ENCODE results near the gene CACNB4.

Gene CACNB4

DNA sequence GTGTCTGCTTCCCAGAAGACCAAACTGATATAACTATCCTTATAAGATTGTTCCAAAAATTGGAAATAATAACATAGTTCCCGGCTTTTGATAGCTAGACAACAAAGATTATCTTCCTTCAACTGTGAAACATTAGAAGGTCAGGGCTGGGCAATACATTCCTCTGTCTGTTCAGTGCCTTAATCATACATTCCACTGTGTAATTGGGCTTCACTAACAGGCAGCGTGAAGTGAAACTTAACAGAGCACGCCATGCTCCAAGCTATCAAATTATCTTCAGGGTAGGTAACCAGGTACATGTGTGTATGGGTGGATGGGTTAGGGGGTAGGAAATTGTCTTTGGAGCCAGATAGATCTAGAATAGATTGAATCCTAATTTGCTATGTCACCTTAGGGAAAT is 247.1 kb downstream of the CACNB4 start:
- Histone ChIP-seq H3K4me1 (no peaks in the 10 kb centered on the region), H4K20me1 (no peaks in the 10 kb centered on the region), H3K9ac (no peak overlapping the region), H3K27ac (no peak overlapping the region), H3K4me3 (no peak overlapping the region), H3K27me3 (no peaks in the 10 kb centered on the region), H3K4me2 (no peak overlapping the region), H3K9me3 (no peaks in the 10 kb centered on the region), H3K36me3 (no peaks in the 10 kb centered on the region)
- no peak for TF ChIP-seq Cebpa-rat (IDR thresholded peaks at IDR 0.05)

DNA sequence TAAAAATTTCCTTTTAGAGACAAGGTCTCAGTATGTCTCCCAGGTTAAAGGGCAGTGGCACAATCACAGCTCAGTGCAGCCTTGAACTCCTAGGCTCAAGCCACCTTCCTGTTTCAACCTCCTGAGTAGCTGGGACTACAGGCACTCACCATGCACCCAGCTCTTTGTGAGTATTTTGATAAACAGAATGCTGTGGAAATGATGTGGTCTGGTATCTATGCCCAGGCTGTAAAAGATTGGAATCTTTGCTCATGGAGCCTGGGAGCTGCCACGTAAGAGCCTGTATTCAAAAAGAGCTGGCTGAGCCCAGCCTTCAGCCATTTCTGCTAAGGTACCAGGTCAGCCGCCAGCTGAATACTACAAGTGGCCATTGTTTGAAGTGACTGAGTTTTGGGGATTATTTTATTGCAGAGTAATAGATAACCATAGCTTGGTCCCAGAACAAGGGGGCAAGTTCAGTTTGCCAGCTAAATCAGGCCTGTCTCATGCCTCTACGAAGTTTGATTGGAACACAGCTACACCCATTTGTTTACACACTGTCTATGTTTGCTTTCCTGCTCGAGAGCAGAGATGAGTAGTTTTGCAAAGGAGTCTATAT is 249.3 kb downstream of the CACNB4 start:
- no peaks in the 10 kb centered on the region for H3K9me3 ChIP-seq
- H3K9ac ChIP-seq = no peak overlapping the region
- no peaks in the 10 kb centered on the region for H4K20me1 ChIP-seq
- no peaks in the 10 kb centered on the region for H3K27me3 ChIP-seq
- no peaks in the 10 kb centered on the region for H3K4me1 ChIP-seq
- no peak overlapping the region for H3K4me2 ChIP-seq
- H3K27ac ChIP-seq = no peak overlapping the region
- TF ChIP-seq Cebpa-rat (IDR thresholded peaks at IDR 0.05) = no peak
- no peak overlapping the region for H3K4me3 ChIP-seq
- H3K36me3 ChIP-seq = no peaks in the 10 kb centered on the region

DNA sequence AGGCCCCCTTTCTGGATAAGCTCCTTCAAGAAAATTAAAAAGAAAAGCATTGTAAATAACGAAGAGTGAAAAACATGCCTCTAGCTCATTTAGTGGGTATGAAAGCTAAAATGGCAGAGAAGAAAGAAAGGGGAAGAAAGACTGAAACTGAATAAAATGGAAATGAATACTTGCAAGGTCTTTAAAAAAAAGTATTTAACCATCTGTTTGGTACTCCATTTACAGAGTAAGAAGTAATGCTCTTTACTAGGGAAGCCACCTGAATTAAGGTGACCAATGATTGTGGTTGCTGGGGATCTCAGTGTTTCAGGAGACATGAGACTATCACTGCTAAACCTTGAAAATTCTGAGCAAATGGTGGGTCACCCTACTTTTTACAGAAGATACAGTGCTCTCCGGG is 253.0 kb downstream of the CACNB4 start:
- H4K20me1 ChIP-seq = no peaks in the 10 kb centered on the region
- no peaks in the 10 kb centered on the region for H3K9me3 ChIP-seq
- H3K36me3 ChIP-seq = no peaks in the 10 kb centered on the region
- H3K4me1 ChIP-seq = peaks cover 6% of the 10 kb centered on the region; the same call in 1 of the 2 replicates
- TF ChIP-seq Cebpa-rat (IDR thresholded peaks at IDR 0.05) = no peak
- H3K4me2 ChIP-seq = no peak overlapping the region
- no peak overlapping the region for H3K4me3 ChIP-seq
- H3K27me3 ChIP-seq = no peaks in the 10 kb centered on the region
- H3K27ac ChIP-seq = no peak overlapping the region
- H3K9ac ChIP-seq = no peak overlapping the region

DNA sequence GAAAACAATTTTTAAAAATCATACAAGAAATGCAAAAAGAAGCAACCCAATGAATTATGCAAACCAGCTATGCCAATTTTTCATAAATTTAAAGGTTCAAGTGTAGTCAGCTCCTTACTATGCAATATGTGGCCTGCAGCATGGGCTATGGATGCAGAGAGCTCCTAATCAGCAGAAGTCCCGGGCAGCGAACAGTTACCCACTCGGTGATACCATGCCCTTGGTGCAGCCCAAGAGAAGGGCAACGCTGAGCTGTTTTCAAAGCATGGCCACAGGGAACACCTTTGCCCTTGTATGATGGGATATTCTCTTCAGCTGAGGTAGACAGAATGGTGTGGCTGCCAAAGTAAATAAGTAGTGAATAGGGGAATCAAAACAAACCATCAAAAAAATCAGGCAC is 253.4 kb downstream of the CACNB4 start:
- H3K9me3 ChIP-seq = no peaks in the 10 kb centered on the region
- no peak overlapping the region for H3K4me2 ChIP-seq
- no peak for TF ChIP-seq Cebpa-rat (IDR thresholded peaks at IDR 0.05)

DNA sequence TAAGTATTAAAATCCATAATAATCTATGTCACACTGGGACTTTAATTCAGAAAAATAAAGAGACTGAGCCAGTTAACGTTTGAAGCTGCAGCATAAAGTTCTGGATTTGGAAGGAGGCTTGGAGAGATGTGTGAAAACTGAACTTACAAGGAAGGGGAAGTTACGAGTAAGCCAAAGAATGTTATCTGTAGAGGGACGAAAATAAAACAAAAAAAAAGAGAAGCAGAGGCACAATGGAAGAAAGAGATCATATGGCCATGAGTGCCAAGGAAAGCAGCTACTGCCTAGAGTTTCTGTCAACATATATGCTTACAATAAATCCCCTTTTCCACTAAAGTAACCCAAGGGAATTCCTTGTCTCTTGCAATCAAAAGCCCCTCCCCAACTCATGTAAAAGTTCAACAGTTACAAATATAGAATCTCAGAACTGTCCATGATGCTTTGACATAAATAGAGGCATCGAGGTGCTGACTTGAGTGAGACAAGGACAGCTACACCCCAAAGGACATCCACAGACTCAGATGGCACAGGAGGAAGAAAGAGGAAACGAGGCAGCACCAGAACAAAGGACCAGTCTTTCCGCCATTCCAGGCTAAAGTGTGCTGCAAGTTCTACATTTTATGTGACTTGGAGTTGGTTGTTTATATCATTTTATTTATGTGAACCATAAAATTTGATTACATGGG is 254.5 kb downstream of the CACNB4 start:
- no peaks in the 10 kb centered on the region for H4K20me1 ChIP-seq
- H3K27me3 ChIP-seq = no peaks in the 10 kb centered on the region
- H3K4me2 ChIP-seq = no peak overlapping the region
- H3K36me3 ChIP-seq = no peaks in the 10 kb centered on the region
- H3K9ac ChIP-seq = no peak overlapping the region
- H3K4me3 ChIP-seq = no peak overlapping the region
- no peak overlapping the region for H3K27ac ChIP-seq
- TF ChIP-seq Cebpa-rat (IDR thresholded peaks at IDR 0.05) = no peak
- H3K4me1 ChIP-seq = peaks cover 6% of the 10 kb centered on the region; the same call in 1 of the 2 replicates
- H3K9me3 ChIP-seq = no peaks in the 10 kb centered on the region

More for the DNA sequence above, 253.4 kb downstream of the CACNB4 start:
- Histone ChIP-seq H3K27ac (no peak overlapping the region), H3K4me1 (peaks cover 6% of the 10 kb centered on the region; the same call in 1 of the 2 replicates), H3K36me3 (no peaks in the 10 kb centered on the region), H3K4me3 (no peak overlapping the region), H4K20me1 (no peaks in the 10 kb centered on the region), H3K9ac (no peak overlapping the region), H3K27me3 (no peaks in the 10 kb centered on the region)

DNA sequence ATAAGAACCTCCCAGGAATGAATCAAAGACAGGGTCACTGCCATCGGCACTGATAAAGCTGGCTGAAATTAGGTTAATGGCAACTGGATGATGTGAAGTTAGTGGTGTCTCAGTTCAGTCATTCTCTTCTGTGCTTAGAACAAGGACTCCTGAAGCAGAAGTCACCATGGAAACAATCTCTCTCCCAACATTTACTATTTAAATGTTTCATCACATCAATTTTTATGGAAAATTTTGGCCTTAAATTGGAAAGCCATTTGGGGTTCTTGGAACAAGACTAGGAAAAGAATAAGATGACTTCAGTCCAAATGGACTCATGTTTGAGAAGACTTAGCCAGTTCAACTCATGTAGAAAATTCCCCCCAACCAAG is 255.2 kb downstream of the CACNB4 start:
- Histone ChIP-seq H3K27me3 (no peaks in the 10 kb centered on the region), H3K4me3 (no peak overlapping the region), H3K4me2 (no peak overlapping the region), H4K20me1 (no peaks in the 10 kb centered on the region), H3K4me1 (peaks cover 6% of the 10 kb centered on the region; the same call in 1 of the 2 replicates), H3K9ac (no peak overlapping the region), H3K36me3 (no peaks in the 10 kb centered on the region), H3K9me3 (no peaks in the 10 kb centered on the region), H3K27ac (no peak overlapping the region)
- TF ChIP-seq Cebpa-rat (IDR thresholded peaks at IDR 0.05) = no peak

DNA sequence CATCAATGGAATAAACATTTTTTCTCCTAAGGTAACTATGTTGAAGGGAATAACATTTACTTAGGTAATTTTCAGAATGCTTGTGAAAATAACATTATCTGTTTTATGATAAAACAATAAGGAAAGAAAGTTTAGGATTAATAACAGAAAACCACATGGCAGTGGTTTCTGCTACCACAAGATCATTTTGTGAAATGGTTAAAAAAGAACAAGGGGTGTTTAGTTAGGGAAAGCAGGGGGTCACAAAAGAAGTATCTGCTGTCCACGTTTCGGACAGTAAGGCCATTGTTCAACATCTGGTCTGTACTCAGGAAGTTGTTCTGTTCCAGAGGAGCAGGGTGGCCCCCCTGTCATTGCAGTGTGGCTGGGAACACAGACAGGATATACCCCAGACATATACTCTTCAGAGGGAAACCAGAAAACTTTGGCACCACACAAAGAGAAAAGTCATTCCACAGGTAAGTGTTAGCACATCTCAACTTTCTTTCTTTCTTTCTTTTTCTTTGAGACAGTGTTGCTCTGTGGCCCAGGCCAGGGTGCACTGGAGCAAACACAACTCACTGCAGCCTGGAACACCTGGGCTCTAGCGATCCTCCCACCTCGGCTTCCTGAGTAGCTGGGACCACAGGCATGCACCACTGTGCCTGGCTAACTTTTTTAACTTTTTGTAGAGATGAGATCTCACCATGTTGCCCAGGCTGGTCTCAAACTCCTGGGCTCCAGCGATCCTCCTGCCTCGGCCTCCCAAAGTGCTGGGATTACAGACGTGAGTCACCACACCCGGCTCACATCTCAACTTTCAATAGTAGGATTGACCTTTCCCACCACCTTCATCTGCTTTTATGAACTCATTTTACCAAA is 255.8 kb downstream of the CACNB4 start:
- no peaks in the 10 kb centered on the region for H3K36me3 ChIP-seq
- no peak overlapping the region for H3K9ac ChIP-seq
- no peaks in the 10 kb centered on the region for H3K27me3 ChIP-seq
- peaks cover 6% of the 10 kb centered on the region; the same call in 1 of the 2 replicates for H3K4me1 ChIP-seq
- no peaks in the 10 kb centered on the region for H3K9me3 ChIP-seq
- no peaks in the 10 kb centered on the region for H4K20me1 ChIP-seq
- no peak for TF ChIP-seq Cebpa-rat (IDR thresholded peaks at IDR 0.05)
- H3K27ac ChIP-seq = no peak overlapping the region
- H3K4me3 ChIP-seq = no peak overlapping the region
- no peak overlapping the region for H3K4me2 ChIP-seq

DNA sequence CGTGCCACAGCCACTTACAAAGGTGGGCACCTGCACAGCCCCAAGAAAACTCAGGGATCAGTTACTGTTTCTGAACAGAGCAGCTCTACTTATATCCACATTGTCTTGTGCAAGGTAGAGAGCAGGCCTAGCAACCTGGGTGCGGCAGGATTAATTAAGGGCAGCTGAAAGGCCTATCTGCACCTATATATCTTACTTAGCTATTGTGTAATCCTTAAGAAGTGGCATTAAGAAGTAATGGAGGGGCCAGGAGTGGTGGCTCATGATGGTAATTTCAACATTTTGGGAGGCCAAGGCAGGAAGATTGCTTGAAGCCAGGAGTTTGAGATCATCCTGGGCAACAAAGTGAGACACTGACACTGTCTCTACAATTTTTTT is 257.8 kb downstream of the CACNB4 start:
- no peaks in the 10 kb centered on the region for H3K27me3 ChIP-seq
- no peak overlapping the region for H3K4me2 ChIP-seq
- H4K20me1 ChIP-seq = no peaks in the 10 kb centered on the region
- H3K4me1 ChIP-seq = peaks cover 6% of the 10 kb centered on the region; the same call in 1 of the 2 replicates
- TF ChIP-seq Cebpa-rat (IDR thresholded peaks at IDR 0.05) = no peak
- H3K4me3 ChIP-seq = no peak overlapping the region
- H3K27ac ChIP-seq = no peak overlapping the region
- no peaks in the 10 kb centered on the region for H3K9me3 ChIP-seq
- no peaks in the 10 kb centered on the region for H3K36me3 ChIP-seq
- H3K9ac ChIP-seq = no peak overlapping the region

DNA sequence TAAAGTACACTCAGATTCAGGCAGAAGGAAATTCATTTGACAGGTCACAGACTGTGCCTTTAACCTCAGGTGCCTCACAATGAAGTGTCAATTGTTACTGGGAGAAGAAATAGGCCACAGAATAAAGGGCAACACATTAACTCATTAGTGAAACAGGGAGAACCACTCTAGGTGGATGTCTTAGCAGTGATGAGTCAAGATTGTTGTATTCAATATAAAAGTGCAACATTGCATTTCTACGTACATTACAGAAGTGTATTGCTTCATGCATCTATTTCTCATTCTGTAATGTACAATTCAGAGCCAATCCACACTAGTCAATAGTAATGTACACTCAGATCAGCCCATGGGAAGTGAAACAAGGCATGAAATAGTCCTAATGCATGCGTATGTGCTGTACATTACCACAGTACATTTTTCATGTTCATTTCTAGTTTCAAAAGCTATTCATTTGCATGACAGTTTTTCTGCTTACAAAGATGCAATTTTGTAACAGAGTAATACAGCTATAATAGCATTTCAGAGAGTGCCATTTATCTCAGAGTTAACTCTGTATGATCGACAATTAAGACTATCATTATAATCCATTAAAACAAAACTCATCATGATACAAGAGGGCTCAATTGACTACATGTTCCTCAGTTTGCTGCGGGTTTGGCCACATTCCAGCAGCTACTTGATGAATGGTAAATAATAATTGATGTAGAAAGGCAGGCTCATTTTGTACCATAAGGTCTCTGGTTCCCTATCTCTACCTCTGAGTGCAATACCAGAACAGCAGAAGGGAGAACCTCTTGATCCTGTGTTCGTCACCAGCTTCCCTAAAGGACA is 258.4 kb downstream of the CACNB4 start:
- Histone ChIP-seq H3K36me3 (no peaks in the 10 kb centered on the region), H3K4me2 (no peak overlapping the region), H3K4me1 (peaks cover 6% of the 10 kb centered on the region; the same call in 1 of the 2 replicates), H3K9ac (no peak overlapping the region), H4K20me1 (no peaks in the 10 kb centered on the region), H3K27me3 (no peaks in the 10 kb centered on the region), H3K9me3 (no peaks in the 10 kb centered on the region), H3K27ac (no peak overlapping the region), H3K4me3 (no peak overlapping the region)
- TF ChIP-seq Cebpa-rat (IDR thresholded peaks at IDR 0.05) = no peak

All from BLaER1 (cell line).